ENCODE measurements around the gene GNB1L. TPM values are rescaled to one million over a fixed set of nuclear protein-coding genes. Genes with fewer than 3 reads are reported as not detected.

GNB1L gene
- total RNA-seq, 2 experiments from 2014 or later = 3.0 to 6.5 TPM

- no peaks in the 10 kb centered on the region for H3K9me3 Mint-ChIP-seq
- H3K4me1 Mint-ChIP-seq (ENCODE audit: low read depth) = peaks cover 14% of the 10 kb centered on the region
- Histone ChIP-seq H3K4me1 (ENCODE audit: insufficient read depth, low read length) (no peaks in the 10 kb centered on the region), H3K36me3 (ENCODE audit: insufficient read depth, low read length) (peaks cover 19% of the 10 kb centered on the region), H3K27ac (ENCODE audit: low read depth in 1 of 2, low read length in 2 of 2) (no peak overlapping the region), H3K9me3 (ENCODE audit: control insufficient read depth in 1 of 2, insufficient read depth in 1 of 2, low read length in 2 of 2) (peaks cover 3 to 4% of the 10 kb centered on the region in 2 experiments), H3K27me3 (ENCODE audit: control insufficient read depth in 1 of 2, insufficient read depth in 2 of 2, low read length in 2 of 2) (no peaks in the 10 kb centered on the region), H3K4me3 (ENCODE audit: low read length) (no peak overlapping the region)
- CTCF ChIA-PET = no interaction called here
- DNase-seq (no peak), ATAC-seq (ENCODE audit: poor library complexity) (no peak)
- peaks cover 58% of the 10 kb centered on the region for H3K36me3 Mint-ChIP-seq (ENCODE audit: low read depth)
- H3K4me3 Mint-ChIP-seq = no peak overlapping the region
- intact Hi-C loops (cut with DNase I, micrococcal nuclease) = no loop called here
- no peak overlapping the region for H3K27ac Mint-ChIP-seq
- no peaks in the 10 kb centered on the region for H3K27me3 Mint-ChIP-seq
- TF ChIP-seq CTCF (IDR thresholded peaks at IDR 0.05) = no peak
- POLR2A ChIA-PET = no interaction called here
These were observed 56.5 kb downstream of the GNB1L start for GRCh38 chr22:19798003-19798665.

- H3K27ac ChIP-seq (ENCODE audit: low read depth in 1 of 2, low read length in 2 of 2) = no peak overlapping the region
- no peak for ATAC-seq (ENCODE audit: poor library complexity)
- intact Hi-C loops (cut with DNase I, micrococcal nuclease) = no loop called here
- no peaks in the 10 kb centered on the region for H3K9me3 Mint-ChIP-seq
- no peak overlapping the region for H3K4me3 Mint-ChIP-seq
- DNase-seq = no peak
- ChIA-PET POLR2A (no interaction called here), CTCF (no interaction called here)
- no peak overlapping the region for H3K4me3 ChIP-seq (ENCODE audit: low read length)
- no peak for TF ChIP-seq CTCF (IDR thresholded peaks at IDR 0.05)
- H3K4me1 Mint-ChIP-seq (ENCODE audit: low read depth) = peaks cover 14% of the 10 kb centered on the region
- no peaks in the 10 kb centered on the region for H3K27me3 Mint-ChIP-seq
- no peak overlapping the region for H3K27ac Mint-ChIP-seq
- peaks cover 5 to 9% of the 10 kb centered on the region in 2 experiments for H3K9me3 ChIP-seq (ENCODE audit: control insufficient read depth in 1 of 2, insufficient read depth in 1 of 2, low read length in 2 of 2)
- H3K36me3 ChIP-seq (ENCODE audit: insufficient read depth, low read length) = peaks cover 13% of the 10 kb centered on the region
- peaks cover 54% of the 10 kb centered on the region for H3K36me3 Mint-ChIP-seq (ENCODE audit: low read depth)
- no peaks in the 10 kb centered on the region for H3K4me1 ChIP-seq (ENCODE audit: insufficient read depth, low read length)
- H3K27me3 ChIP-seq (ENCODE audit: control insufficient read depth in 1 of 2, insufficient read depth in 2 of 2, low read length in 2 of 2) = no peaks in the 10 kb centered on the region
These were observed 57.3 kb downstream of the GNB1L start for GRCh38 chr22:19797086-19798002.

- ChIA-PET CTCF (no interaction called here), POLR2A (no interaction called here)
- Histone ChIP-seq H3K36me3 (ENCODE audit: insufficient read depth, low read length) (peaks cover 7% of the 10 kb centered on the region), H3K9me3 (ENCODE audit: control insufficient read depth in 1 of 2, insufficient read depth in 1 of 2, low read length in 2 of 2) (peaks cover 5 to 10% of the 10 kb centered on the region in 2 experiments), H3K4me3 (ENCODE audit: low read length) (no peak overlapping the region), H3K27ac (ENCODE audit: low read depth in 1 of 2, low read length in 2 of 2) (no peak overlapping the region), H3K4me1 (ENCODE audit: insufficient read depth, low read length) (no peaks in the 10 kb centered on the region), H3K27me3 (ENCODE audit: control insufficient read depth in 1 of 2, insufficient read depth in 2 of 2, low read length in 2 of 2) (no peaks in the 10 kb centered on the region)
- Mint-ChIP-seq H3K27me3 (no peaks in the 10 kb centered on the region), H3K9me3 (peaks cover 3% of the 10 kb centered on the region), H3K4me1 (ENCODE audit: low read depth) (peaks cover 14% of the 10 kb centered on the region), H3K4me3 (no peak overlapping the region), H3K27ac (no peak overlapping the region), H3K36me3 (ENCODE audit: low read depth) (peaks cover 54% of the 10 kb centered on the region)
- intact Hi-C loops (cut with DNase I, micrococcal nuclease) = no loop called here
- ATAC-seq (ENCODE audit: poor library complexity) (no peak), DNase-seq (no peak)
- no peak for TF ChIP-seq CTCF (IDR thresholded peaks at IDR 0.05)
These were observed 58.5 kb downstream of the GNB1L start for GRCh38 chr22:19796160-19796559.
